Right lung (tissue), 10 donors: Measurements from ENCODE around the gene TM4SF1. TPM values are rescaled to one million over a fixed set of nuclear protein-coding genes. Genes with fewer than 3 reads are reported as not detected.

Source experiments
- DNase-seq, 2 donors: peaks; one replicate each; pipeline ENCODE4 v3.0.0-alpha.2; 2013
- long read RNA-seq, 8 donors: transcript quantifications; one replicate each; lab custom pipeline, GENCODE V29; 2026
- polyA plus RNA-seq, 5 donors: library from polyadenylated mRNA; unstranded; fragments of 120-200 nt; gene quantifications; one replicate each; pipeline versions ENCODE4 v1.2.1 to v1.2.3, GENCODE V29; 2013; ENCODE audit warnings: inconsistent platforms in 1 of 5, low replicate concordance in 1 of 5; ENCODE audit not compliant: insufficient read length in 5 of 5, insufficient read depth in 1 of 5

TM4SF1 gene
- 100 to 1,000 TPM in 3 of 5 donors, 10 to 100 TPM in 2; 82.5 to 135 (median 109) TPM for polyA plus RNA-seq
- long read RNA-seq, donor 1, transcript TM4SF1-201 (5 exons, 1,771 nt) = major isoform, 66 of 74 reads
- long read RNA-seq, donor 1, partial matches to known transcripts = 7 of 74 reads
- long read RNA-seq, donor 1, other reads (novel, unspliced or antisense) = 0 of 74 reads
- long read RNA-seq, donor 2, transcript TM4SF1-201 (5 exons, 1,771 nt) = major isoform, 38 of 40 reads
- long read RNA-seq, donor 2, partial matches to known transcripts = 0 of 40 reads
- long read RNA-seq, donor 2, other reads (novel, unspliced or antisense) = 0 of 40 reads
- long read RNA-seq, donor 3, transcript TM4SF1-201 (5 exons, 1,771 nt) = major isoform, 86 of 91 reads
- long read RNA-seq, donor 3, partial matches to known transcripts = 5 of 91 reads
- long read RNA-seq, donor 3, other reads (novel, unspliced or antisense) = 0 of 91 reads
- long read RNA-seq, donor 4, transcript TM4SF1-201 (5 exons, 1,771 nt) = major isoform, 29 of 35 reads
- long read RNA-seq, donor 4, partial matches to known transcripts = 6 of 35 reads
- long read RNA-seq, donor 4, other reads (novel, unspliced or antisense) = 0 of 35 reads
- long read RNA-seq, donor 5, transcript TM4SF1-201 (5 exons, 1,771 nt) = major isoform, 113 of 139 reads
- long read RNA-seq, donor 5, partial matches to known transcripts = 16 of 139 reads
- long read RNA-seq, donor 5, other reads (novel, unspliced or antisense) = 5 of 139 reads
- long read RNA-seq, donor 6, transcript TM4SF1-201 (5 exons, 1,771 nt) = major isoform, 94 of 103 reads
- long read RNA-seq, donor 6, partial matches to known transcripts = 7 of 103 reads
- long read RNA-seq, donor 6, other reads (novel, unspliced or antisense) = 0 of 103 reads
- long read RNA-seq, donor 7, transcript TM4SF1-201 (5 exons, 1,771 nt) = major isoform, 56 of 62 reads
- long read RNA-seq, donor 7, partial matches to known transcripts = 5 of 62 reads
- long read RNA-seq, donor 7, other reads (novel, unspliced or antisense) = 0 of 62 reads
- long read RNA-seq, donor 8, transcript TM4SF1-201 (5 exons, 1,771 nt) = major isoform, 26 of 27 reads
- long read RNA-seq, donor 8, partial matches to known transcripts = 0 of 27 reads
- long read RNA-seq, donor 8, other reads (novel, unspliced or antisense) = 0 of 27 reads

- DNase-seq = peak; percentile 42 to 52
These were observed at the start of gene TM4SF1 for GRCh38 chr3:149377408-149378364. Gene TM4SF1, minus strand, starts transcription at chr3:149377649. Its CDS starts 102 bp downstream, at chr3:149377547.

- DNase-seq = no peak
These were observed 48.9 kb upstream of the TM4SF1 start for GRCh38 chr3:149426325-149426724.

GRCh38 chr3:149424918-149425317, 47.5 kb upstream of the TM4SF1 start:
- DNase-seq = no peak

GRCh38 chr3:149421764-149422163, 44.3 kb upstream of the TM4SF1 start:
- no peak for DNase-seq

GRCh38 chr3:149419816-149420215, 42.4 kb upstream of the TM4SF1 start:
- no peak for DNase-seq

GRCh38 chr3:149417727-149418126, 40.3 kb upstream of the TM4SF1 start:
- no peak for DNase-seq

- DNase-seq = no peak
These were observed 39.7 kb upstream of the TM4SF1 start for GRCh38 chr3:149417174-149417573.

- DNase-seq = no peak
These were observed 38.0 kb upstream of the TM4SF1 start for GRCh38 chr3:149415484-149415883.

- DNase-seq = no peak
These were observed 37.2 kb upstream of the TM4SF1 start for GRCh38 chr3:149414557-149415231.

GRCh38 chr3:149411583-149411982, 34.1 kb upstream of the TM4SF1 start:
- DNase-seq = no peak

GRCh38 chr3:149409351-149409750, 31.9 kb upstream of the TM4SF1 start:
- no peak for DNase-seq

- no peak for DNase-seq
These were observed 30.4 kb upstream of the TM4SF1 start for GRCh38 chr3:149407898-149408297.

GRCh38 chr3:149406244-149406752, 28.8 kb upstream of the TM4SF1 start:
- DNase-seq = no peak

GRCh38 chr3:149403443-149403842, 26.0 kb upstream of the TM4SF1 start:
- DNase-seq = no peak

GRCh38 chr3:149402481-149402880, 25.0 kb upstream of the TM4SF1 start:
- no peak for DNase-seq

- no peak for DNase-seq
These were observed 24.5 kb upstream of the TM4SF1 start for GRCh38 chr3:149401926-149402310.

GRCh38 chr3:149401212-149401925, 23.9 kb upstream of the TM4SF1 start:
- DNase-seq = peak in 1 of 2 donors; percentile 19

- DNase-seq = no peak
These were observed 23.2 kb upstream of the TM4SF1 start for GRCh38 chr3:149400645-149401044.

- no peak for DNase-seq
These were observed 20.8 kb upstream of the TM4SF1 start for GRCh38 chr3:149398296-149398695.
